GM23338 (cell line): ENCODE data around the gene RYR2. TPM values are rescaled to one million over a fixed set of nuclear protein-coding genes. Genes with fewer than 3 reads are reported as not detected.

ENCODE experiments used
- ATAC-seq: fragments of 200-7000 bp; cut with Tn5 transposase; 3 replicates; pipeline ENCODE4 v1.9.1; 2020
- DNase-seq: peaks from one replicate; pipeline ENCODE4 v3.0.0-alpha.2; 2015; ENCODE audit warnings: low spot score
- H2AFZ ChIP-seq: fragments of 200-600 bp; sonication (generic); 2 replicates; pipeline ENCODE4 v1.8.0; 2016; ENCODE audit warnings: antibody characterized with exemption, mild to moderate bottlenecking, moderate library complexity
- H3F3A ChIP-seq: fragments of 200-600 bp; sonication (generic); replicated peaks from 2 replicates; pipeline ENCODE4 v1.8.0; 2017; ENCODE audit warnings: antibody characterized with exemption, mixed run types, low read depth
- H3K27ac ChIP-seq: fragments of 200-600 bp; sonication (generic); 2 replicates; pipeline ENCODE4 v1.6.1; 2016; ENCODE audit warnings: low read depth
- H3K27me3 ChIP-seq: fragments of 200-600 bp; sonication (generic); 2 replicates; pipeline ENCODE4 v1.8.0; 2016; ENCODE audit warnings: mild to moderate bottlenecking, mixed run types, moderate library complexity; ENCODE audit not compliant: insufficient read depth
- H3K36me3 ChIP-seq: fragments of 200-600 bp; sonication (generic); 2 replicates; pipeline ENCODE4 v1.8.0; 2016; ENCODE audit warnings: mild to moderate bottlenecking; ENCODE audit not compliant: insufficient read depth
- H3K4me1 ChIP-seq: fragments of 200-600 bp; sonication (generic); 2 replicates; pipeline ENCODE4 v1.8.0; 2016; ENCODE audit warnings: mild to moderate bottlenecking, moderate library complexity; ENCODE audit not compliant: insufficient read depth
- H3K4me2 ChIP-seq: fragments of 200-600 bp; sonication (generic); 2 replicates; pipeline ENCODE4 v1.7.1; 2017; ENCODE audit warnings: mixed run types
- H3K4me3 ChIP-seq: fragments of 200-600 bp; sonication (generic); 2 replicates; pipeline ENCODE4 v1.6.1; 2016; ENCODE audit warnings: mixed run types
- H3K79me2 ChIP-seq: fragments of 200-600 bp; sonication (generic); replicated peaks from 2 replicates; pipeline ENCODE4 v1.8.0; 2017; ENCODE audit warnings: mild to moderate bottlenecking; ENCODE audit not compliant: insufficient read depth
- H3K9me2 ChIP-seq: fragments of 200-600 bp; sonication (generic); 2 replicates; pipeline ENCODE4 v1.8.0; 2017; ENCODE audit not compliant: insufficient read depth
- H4K20me1 ChIP-seq: fragments of 200-600 bp; sonication (generic); replicated peaks from 2 replicates; pipeline ENCODE4 v1.8.0; 2017; ENCODE audit warnings: mild to moderate bottlenecking; ENCODE audit not compliant: insufficient read depth
- H3K27ac Mint-ChIP-seq: 2 replicates; pipeline ENCODE4 v1.8.0; 2020; ENCODE audit warnings: inconsistent platforms, mild to moderate bottlenecking, moderate library complexity, mixed read lengths
- H3K27me3 Mint-ChIP-seq: 3 replicates; pipeline ENCODE4 v1.8.0; 2022; ENCODE audit warnings: low read depth, mild to moderate bottlenecking, moderate library complexity, mixed read lengths, inconsistent platforms; ENCODE audit not compliant: insufficient read depth, poor library complexity
- H3K36me3 Mint-ChIP-seq: 3 replicates; pipeline ENCODE4 v1.8.0; 2021; ENCODE audit warnings: low read depth, mild to moderate bottlenecking, inconsistent platforms, moderate library complexity, mixed read lengths
- H3K4me1 Mint-ChIP-seq: 3 replicates; pipeline ENCODE4 v1.8.0; 2020; ENCODE audit warnings: mild to moderate bottlenecking, inconsistent platforms, mixed read lengths
- H3K4me3 Mint-ChIP-seq: 3 replicates; pipeline ENCODE4 v1.8.0; 2021; ENCODE audit warnings: moderate library complexity, mild to moderate bottlenecking, inconsistent platforms, mixed read lengths
- H3K9me3 Mint-ChIP-seq: 3 replicates; pipeline ENCODE4 v1.8.0; 2020; ENCODE audit warnings: moderate library complexity, mild to moderate bottlenecking, inconsistent platforms, mixed read lengths
- EZH2 ChIP-seq: fragments of 200-600 bp; sonication (generic); IDR thresholded peaks from one replicate; pipeline ENCODE4 v1.8.0; 2017; ENCODE audit warnings: antibody characterized with exemption, mild to moderate bottlenecking, low read depth; ENCODE audit not compliant: unreplicated experiment
- EZH2phosphoT487 ChIP-seq: fragments of 200-600 bp; sonication (generic); IDR thresholded peaks from one replicate; pipeline ENCODE4 v1.8.1; 2018; ENCODE audit warnings: antibody characterized with exemption; ENCODE audit not compliant: unreplicated experiment
- JUNB ChIP-seq: IDR thresholded peaks from one replicate; pipeline ENCODE4 v1.6.1; 2016; ENCODE audit warnings: antibody characterized with exemption; ENCODE audit not compliant: unreplicated experiment
- NANOG ChIP-seq: IDR thresholded peaks from 2 replicates; pipeline ENCODE4 v1.6.1; 2016; ENCODE audit warnings: antibody characterized with exemption, borderline replicate concordance
- STAT1 ChIP-seq: IDR thresholded peaks from one replicate; pipeline ENCODE4 v1.6.1; 2016; ENCODE audit warnings: antibody characterized with exemption; ENCODE audit not compliant: unreplicated experiment
- ZNF114 ChIP-seq: fragments of 250-450 bp; sonication (Bioruptor Pico); IDR thresholded peaks from 2 replicates; pipeline ENCODE4 v1.5.0; 2020; ENCODE audit warnings: mild to moderate bottlenecking, moderate library complexity
- ZNF331 ChIP-seq: fragments of 250-450 bp; sonication (Bioruptor Pico); IDR thresholded peaks from 2 replicates; pipeline ENCODE4 v1.5.0; 2020; ENCODE audit warnings: low read depth, mild to moderate bottlenecking, moderate library complexity
- ZNF462 ChIP-seq: fragments of 250-450 bp; sonication (Bioruptor Pico); IDR thresholded peaks from 2 replicates; pipeline ENCODE4 v1.5.0; 2020; ENCODE audit warnings: mild to moderate bottlenecking, moderate library complexity
- polyA plus RNA-seq: library from polyadenylated mRNA; unstranded; fragments of >200 nt; fragmentation: Nextera tagmentation; extraction: Ambion mirVana; gene quantifications from 2 replicates; pipeline ENCODE4 v1.2.1, GENCODE V29; 2016
- total RNA-seq: library from RNA; depleted of rRNA; stranded (reverse); fragments of >200 nt; shearing (Covaris generic); gene quantifications from 2 replicates; pipeline ENCODE4 v1.2.3, GENCODE V29; 2014
- TF ChIP-seq, protein P1 (sequence below), 2 experiments: fragments of 200-600 bp in 1 of 2; sonication (generic) in 1 of 2; conservative IDR thresholded peaks; 2 replicates each; pipeline versions ENCODE4 v1.5.1 to v1.6.1; 2016 to 2017; ENCODE audit warnings: antibody characterized with exemption in 2 of 2, low read depth in 2 of 2, mild to moderate bottlenecking in 2 of 2, moderate library complexity in 1 of 2

Gene RYR2
- total and polyA plus RNA-seq, 2 experiments from 2014 or later = 8.9 to 10.0 TPM

GRCh38 chr1:237702161-237702560 is 660.2 kb downstream of the RYR2 start:
- H3K36me3 ChIP-seq = no peaks in the 10 kb centered on the region
- H3K79me2 ChIP-seq = no peaks in the 10 kb centered on the region
- ATAC-seq (no peak), DNase-seq (no peak)
- Mint-ChIP-seq H3K4me3 (no peak overlapping the region), H3K27ac (no peak overlapping the region), H3K27me3 (no peaks in the 10 kb centered on the region), H3K36me3 (no peaks in the 10 kb centered on the region), H3K4me1 (no peaks in the 10 kb centered on the region), H3K9me3 (no peaks in the 10 kb centered on the region)
- H4K20me1 ChIP-seq = no peaks in the 10 kb centered on the region
- H2AFZ ChIP-seq = no peak overlapping the region
- no peaks in the 10 kb centered on the region for H3F3A ChIP-seq
- H3K4me3 ChIP-seq = no peak overlapping the region
- no peak overlapping the region for H3K27ac ChIP-seq
- no peaks in the 10 kb centered on the region for H3K27me3 ChIP-seq
- H3K4me2 ChIP-seq = no peak overlapping the region
- no peak for TF ChIP-seq STAT1
- TF ChIP-seq ZNF331 (CRISPR knock-in tag) = no peak
- no peak for TF ChIP-seq EZH2
- TF ChIP-seq, protein P1, sequence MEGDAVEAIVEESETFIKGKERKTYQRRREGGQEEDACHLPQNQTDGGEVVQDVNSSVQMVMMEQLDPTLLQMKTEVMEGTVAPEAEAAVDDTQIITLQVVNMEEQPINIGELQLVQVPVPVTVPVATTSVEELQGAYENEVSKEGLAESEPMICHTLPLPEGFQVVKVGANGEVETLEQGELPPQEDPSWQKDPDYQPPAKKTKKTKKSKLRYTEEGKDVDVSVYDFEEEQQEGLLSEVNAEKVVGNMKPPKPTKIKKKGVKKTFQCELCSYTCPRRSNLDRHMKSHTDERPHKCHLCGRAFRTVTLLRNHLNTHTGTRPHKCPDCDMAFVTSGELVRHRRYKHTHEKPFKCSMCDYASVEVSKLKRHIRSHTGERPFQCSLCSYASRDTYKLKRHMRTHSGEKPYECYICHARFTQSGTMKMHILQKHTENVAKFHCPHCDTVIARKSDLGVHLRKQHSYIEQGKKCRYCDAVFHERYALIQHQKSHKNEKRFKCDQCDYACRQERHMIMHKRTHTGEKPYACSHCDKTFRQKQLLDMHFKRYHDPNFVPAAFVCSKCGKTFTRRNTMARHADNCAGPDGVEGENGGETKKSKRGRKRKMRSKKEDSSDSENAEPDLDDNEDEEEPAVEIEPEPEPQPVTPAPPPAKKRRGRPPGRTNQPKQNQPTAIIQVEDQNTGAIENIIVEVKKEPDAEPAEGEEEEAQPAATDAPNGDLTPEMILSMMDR (conservative IDR thresholded peaks at IDR 0.05; ENCODE audit: low read depth in 2 of 2) = no peak
- no peak for TF ChIP-seq EZH2phosphoT487
- no peaks in the 10 kb centered on the region for H3K4me1 ChIP-seq
- no peaks in the 10 kb centered on the region for H3K9me2 ChIP-seq

- no peaks in the 10 kb centered on the region for H3K27me3 Mint-ChIP-seq
- H3K9me3 Mint-ChIP-seq = no peaks in the 10 kb centered on the region
- Histone ChIP-seq H3K27ac (no peak overlapping the region), H4K20me1 (no peaks in the 10 kb centered on the region), H3K27me3 (no peaks in the 10 kb centered on the region), H3K79me2 (no peaks in the 10 kb centered on the region), H3K4me1 (no peaks in the 10 kb centered on the region), H3K9me2 (no peaks in the 10 kb centered on the region), H2AFZ (no peak overlapping the region), H3K4me2 (no peak overlapping the region), H3K4me3 (no peak overlapping the region), H3F3A (no peaks in the 10 kb centered on the region), H3K36me3 (no peaks in the 10 kb centered on the region)
- no peak overlapping the region for H3K27ac Mint-ChIP-seq
- H3K36me3 Mint-ChIP-seq = no peaks in the 10 kb centered on the region
- no peak for DNase-seq
- H3K4me1 Mint-ChIP-seq = no peaks in the 10 kb centered on the region
- ATAC-seq = no peak
- TF ChIP-seq NANOG (no peak), ZNF331 (CRISPR knock-in tag) (no peak), EZH2phosphoT487 (no peak), JUNB (no peak), ZNF114 (CRISPR knock-in tag) (no peak), ZNF462 (no peak)
- no peak overlapping the region for H3K4me3 Mint-ChIP-seq
Measured at GRCh38 chr1:237705462-237705861, 663.5 kb downstream of the RYR2 start.
